Ovary (tissue), 9 donors: ENCODE data around the gene NEK4. TPM values are rescaled to one million over a fixed set of nuclear protein-coding genes. Genes with fewer than 3 reads are reported as not detected.

Experiments
- DNase-seq, 5 donors: peaks; one replicate each; pipeline ENCODE4 v3.0.0-alpha.2; 2019 to 2020
- H3K27ac ChIP-seq, 2 donors: fragments of 200-600 bp; one replicate each; pipeline versions ENCODE4 v1.5.1 to v1.8.0; 2019 to 2022
- H3K27me3 ChIP-seq: fragments of 200-600 bp; one replicate; pipeline ENCODE4 v1.8.0; 2022
- H3K36me3 ChIP-seq: fragments of 200-600 bp; sonication (generic); one replicate; pipeline ENCODE4 v1.5.1; 2019
- H3K4me1 ChIP-seq: one replicate; pipeline ENCODE4 v1.8.1; 2013; ENCODE audit warnings: mild to moderate bottlenecking, moderate library complexity; ENCODE audit not compliant: insufficient read depth
- H3K4me3 ChIP-seq: fragments of 200-600 bp; sonication (generic); one replicate; pipeline ENCODE4 v1.5.1; 2017
- H3K9me3 ChIP-seq, 2 donors: fragments of 200-600 bp in 1 of 2; sonication (generic) in 1 of 2; one replicate each; pipeline versions ENCODE4 v1.5.1 to v1.8.1; 2013 to 2019; ENCODE audit warnings: mild to moderate bottlenecking in 1 of 2, moderate library complexity in 1 of 2
- CTCF ChIP-seq, 3 donors: fragments of 450-650 bp in 2 of 3; fragments of 200-600 bp in 1 of 3; IDR thresholded peaks; one replicate each; pipeline versions ENCODE4 v1.5.1 to v1.8.0; 2016 to 2022; ENCODE audit warnings: antibody characterized with exemption in 3 of 3, mild to moderate bottlenecking in 1 of 3
- EP300 ChIP-seq: sonication (generic); formaldehyde crosslinking; IDR thresholded peaks from one replicate; pipeline ENCODE4 v1.6.1; 2017; ENCODE audit warnings: antibody characterized with exemption
- POLR2A ChIP-seq: fragments of 450-650 bp; IDR thresholded peaks from one replicate; pipeline ENCODE4 v1.6.1; 2017; ENCODE audit warnings: antibody characterized with exemption, mild to moderate bottlenecking, moderate library complexity
- whole genome bisulfite sequencing, 3 donors: extraction: QIAGEN DNeasy Blood & Tissue Kit in 1 of 3; methylation state at CpG; one replicate each; pipeline versions ENCODE4 v1.1.5 to v1.1.7; 2013 to 2017; 5-methylcytosine and 5-hydroxymethylcytosine counted together
- intact Hi-C, 4 donors: fragments of 100-400 bp; cut with DNase I; formaldehyde crosslinking; loops; one replicate each; pipeline versions ENCODE4 v1.11.0 to v1.15.1; 2022 to 2023
- polyA plus RNA-seq, 2 donors: library from polyadenylated mRNA; stranded (reverse); fragments of 200-250 nt in 1 of 2; fragments of 350-450 nt in 1 of 2; fragmentation: Illumina TruSeq in 1 of 2; extraction: RNeasy Lipid Tissue Mini Kit (QIAGEN cat#74804) in 1 of 2; gene quantifications; one replicate each; pipeline ENCODE4 v1.2.3, GENCODE V29; 2013 to 2014
- total RNA-seq, 7 donors: library from RNA; depleted of rRNA in 2 of 7; stranded (reverse); fragments of >200 nt in 2 of 7; fragmentation: NEBNext Ultra II Directional in 3 of 7; extraction: Animal tissue kit (Norgen Biotek cat#: 25700) in 3 of 7; gene quantifications; one replicate each; pipeline versions ENCODE4 v1.1.0 to v1.2.4, GENCODE V29; 2016 to 2023
- donor health status: DM: no; HTN: no; CAD: no; lungs with moderate emphysema.
- donor health status: DM: no; HTN: no; CAD: no.
- donor health status: Bipolar disorder and iron deficiency.
- donor health status: DM: yes; HTN: yes; CAD: no.
- donor health status: DM: no; HTN: no; CAD: no.
- donor health status: DM: yes; HTN: yes; CAD: no.

The NEK4 gene
- total and polyA plus RNA-seq, 9 donors: 8.5 to 45.9 (median 31.0) TPM

DNA sequence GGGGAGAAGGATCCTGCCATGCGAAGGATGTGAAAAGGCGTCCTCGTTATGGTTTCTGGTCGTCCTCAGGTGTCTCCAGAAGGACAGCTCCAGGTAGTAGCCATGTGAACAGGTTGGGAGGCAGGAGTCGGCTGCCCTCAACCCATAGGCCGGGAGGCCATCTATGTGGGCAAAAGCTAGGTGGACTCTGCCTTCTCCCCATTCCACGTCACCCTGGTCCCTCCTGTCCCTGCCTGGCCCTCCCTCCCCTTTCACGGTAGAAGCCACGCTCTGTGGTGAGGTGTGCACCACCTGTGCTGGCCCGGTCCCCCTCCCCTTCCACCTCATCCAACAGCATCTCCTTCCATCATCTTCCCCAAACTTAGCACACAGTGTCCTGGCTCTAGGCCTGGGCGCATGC lies 40.2 kb upstream of the NEK4 start:
- Histone ChIP-seq H3K27me3 (no peaks in the 10 kb centered on the region), H3K9me3 (no peaks in the 10 kb centered on the region), H3K27ac (no peak overlapping the region), H3K36me3 (no peaks in the 10 kb centered on the region), H3K4me3 (no peak overlapping the region), H3K4me1 (no peaks in the 10 kb centered on the region)
- no peak for TF ChIP-seq POLR2A
- TF ChIP-seq CTCF (IDR thresholded peaks at IDR 0.05): no peak
- TF ChIP-seq EP300: no peak
- intact Hi-C loops: no loop called here
- 86 to 91% (median 87%) methylated on average over 10 to 11 of the region's 11 CpGs for WGBS, 3 donors
- DNase-seq: no peak

DNA sequence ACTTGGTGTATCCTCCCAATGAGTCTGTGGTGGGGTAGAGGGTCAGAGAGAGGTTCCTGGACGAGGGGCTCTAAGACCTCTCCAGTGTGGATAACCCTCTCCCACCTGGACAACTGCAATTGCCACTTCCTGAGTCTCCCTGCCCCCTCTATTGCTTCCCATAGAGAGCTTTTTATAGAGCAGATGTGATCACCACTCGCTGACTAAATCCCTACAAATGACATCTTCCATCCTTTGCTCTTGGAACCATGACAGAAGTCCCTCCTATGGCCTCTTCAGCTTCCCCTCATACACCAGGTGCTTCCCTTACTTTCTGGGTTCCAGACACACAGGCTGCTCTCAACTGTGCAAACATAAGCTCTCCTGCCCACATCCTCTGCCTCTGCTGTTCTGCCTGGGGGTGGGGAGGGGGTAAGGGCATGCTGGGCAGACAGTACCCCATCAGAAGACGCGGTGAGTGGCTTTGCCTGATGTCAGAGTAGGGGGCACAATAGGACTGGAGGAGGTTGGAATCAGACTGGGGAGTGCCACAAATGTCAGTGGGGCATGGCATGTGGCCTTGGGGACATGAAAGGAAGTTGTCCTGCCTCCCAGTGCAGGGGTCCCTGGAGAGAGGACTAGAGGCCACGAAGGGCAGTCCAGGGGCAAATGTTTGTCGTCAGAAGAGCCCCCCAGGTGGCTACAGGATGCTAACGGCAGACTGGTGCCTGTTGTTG lies 39.1 kb upstream of the NEK4 start:
- DNase-seq: no peak
- Histone ChIP-seq H3K9me3 (no peaks in the 10 kb centered on the region), H3K4me3 (no peak overlapping the region), H3K27me3 (no peaks in the 10 kb centered on the region), H3K36me3 (no peaks in the 10 kb centered on the region), H3K27ac (no peak overlapping the region), H3K4me1 (no peaks in the 10 kb centered on the region)
- TF ChIP-seq POLR2A (no peak), EP300 (no peak), CTCF (IDR thresholded peaks at IDR 0.05) (no peak)
- intact Hi-C loops: no loop called here
- 58 to 60% (median 59%) methylated on average over 7 of the region's 7 CpGs for WGBS, 3 donors

DNA sequence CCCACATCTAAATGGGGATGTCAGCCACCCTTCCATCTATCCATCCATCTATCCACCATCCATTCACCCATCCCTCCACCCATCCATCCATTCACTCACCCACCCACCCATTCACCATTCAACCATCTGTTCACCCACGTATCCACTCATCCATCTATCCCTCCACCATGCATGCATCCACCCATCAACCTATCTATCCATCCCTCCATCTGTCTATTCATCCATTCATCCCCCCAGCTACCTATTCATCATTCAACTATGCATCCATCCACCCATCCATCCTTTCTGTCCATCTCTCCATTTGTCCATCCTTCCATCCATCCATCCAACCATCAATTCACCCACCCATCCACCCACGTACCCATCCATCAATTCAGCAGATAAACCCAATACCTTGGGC lies 38.4 kb upstream of the NEK4 start:
- Histone ChIP-seq H3K27me3 (no peaks in the 10 kb centered on the region), H3K27ac (no peak overlapping the region), H3K4me3 (no peak overlapping the region), H3K4me1 (no peaks in the 10 kb centered on the region), H3K36me3 (no peaks in the 10 kb centered on the region), H3K9me3 (no peaks in the 10 kb centered on the region)
- intact Hi-C loops: no loop called here
- 74 to 92% (median 81%) methylated on average over 2 of the region's 2 CpGs for WGBS, 3 donors
- TF ChIP-seq CTCF (IDR thresholded peaks at IDR 0.05): no peak
- no peak for TF ChIP-seq EP300
- no peak for TF ChIP-seq POLR2A
- no peak for DNase-seq

- Histone ChIP-seq H3K9me3 (no peaks in the 10 kb centered on the region), H3K27ac (no peak overlapping the region), H3K36me3 (no peaks in the 10 kb centered on the region), H3K27me3 (no peaks in the 10 kb centered on the region), H3K4me1 (no peaks in the 10 kb centered on the region), H3K4me3 (no peak overlapping the region)
- DNase-seq: no peak
- TF ChIP-seq CTCF (IDR thresholded peaks at IDR 0.05) (no peak), EP300 (no peak), POLR2A (no peak)
- WGBS, 3 donors: 74 to 78% (median 74%) methylated on average over 19 of the region's 19 CpGs
- intact Hi-C loops: no loop called here
These were observed 34.7 kb upstream of the NEK4 start for GRCh38 chr3:52805270-52806039.
